HG02852 (cell line): ENCODE measurements around the gene PKHD1.
A peak's percentile ranks its signal among the peaks of the same experiment; 100 is the strongest.
"Not testable (repeated sequence)": the region's sequence is repeated elsewhere in the genome, so short reads cannot be mapped to it uniquely, and the experiment has no call there.

Experiments used
- ATAC-seq: cut with Tn5 transposase; IDR thresholded peaks from one replicate; pipeline ENCODE4 v1.9.1; 2021; ENCODE audit warnings: mild to moderate bottlenecking, moderate library complexity; ENCODE audit not compliant: unreplicated experiment

PKHD1 gene

DNA sequence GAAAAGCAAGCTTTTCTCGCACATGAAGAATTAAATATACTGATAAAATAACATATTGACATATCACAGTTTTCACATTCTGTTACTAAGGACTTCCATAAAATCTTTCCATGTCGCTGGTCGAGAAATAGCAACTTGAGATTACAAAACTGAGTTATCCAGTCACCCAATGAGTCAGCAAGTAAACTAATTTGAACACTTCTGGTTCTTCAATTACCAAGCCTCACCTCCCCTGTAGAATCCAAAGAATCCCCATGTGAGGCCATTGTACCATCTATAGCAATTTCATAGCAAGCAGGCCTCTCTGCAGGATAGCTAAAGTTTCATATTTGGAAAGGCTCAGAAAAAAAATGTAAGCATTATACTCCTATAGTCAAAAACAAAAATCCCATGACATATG, 87.3 kb downstream of the PKHD1 start:
- no peak for ATAC-seq

DNA sequence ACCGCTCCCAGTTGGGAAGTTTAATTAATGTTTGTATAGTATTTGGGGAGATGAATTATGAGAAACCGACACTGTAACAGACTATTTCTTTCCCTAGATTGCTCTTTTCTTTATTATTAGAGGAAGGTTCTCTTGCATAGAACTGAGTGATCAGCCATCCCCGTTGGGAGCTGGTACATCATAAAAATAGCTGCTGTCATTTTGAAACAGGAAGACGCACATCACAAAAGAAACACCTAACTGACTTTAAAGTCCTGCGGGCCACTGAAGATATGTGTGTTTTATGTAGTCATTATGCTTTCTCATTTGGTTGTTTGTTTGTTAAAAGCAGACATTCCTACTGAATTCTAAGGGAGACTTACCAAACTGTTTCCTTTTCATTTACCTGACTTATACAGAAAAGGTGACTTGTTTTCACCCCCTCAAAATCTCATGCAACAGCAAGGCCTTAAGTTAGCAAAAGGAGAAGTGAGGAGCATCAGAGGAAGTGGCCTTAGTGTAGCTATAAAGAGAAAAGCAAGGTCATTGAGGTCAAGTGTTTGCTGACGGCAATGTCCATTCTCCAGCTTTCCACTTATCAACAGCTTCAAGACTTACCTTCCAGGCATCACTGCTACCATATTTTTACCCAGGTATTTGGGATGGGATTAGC, 91.0 kb downstream of the PKHD1 start:
- ATAC-seq, result peak; percentile 95

DNA sequence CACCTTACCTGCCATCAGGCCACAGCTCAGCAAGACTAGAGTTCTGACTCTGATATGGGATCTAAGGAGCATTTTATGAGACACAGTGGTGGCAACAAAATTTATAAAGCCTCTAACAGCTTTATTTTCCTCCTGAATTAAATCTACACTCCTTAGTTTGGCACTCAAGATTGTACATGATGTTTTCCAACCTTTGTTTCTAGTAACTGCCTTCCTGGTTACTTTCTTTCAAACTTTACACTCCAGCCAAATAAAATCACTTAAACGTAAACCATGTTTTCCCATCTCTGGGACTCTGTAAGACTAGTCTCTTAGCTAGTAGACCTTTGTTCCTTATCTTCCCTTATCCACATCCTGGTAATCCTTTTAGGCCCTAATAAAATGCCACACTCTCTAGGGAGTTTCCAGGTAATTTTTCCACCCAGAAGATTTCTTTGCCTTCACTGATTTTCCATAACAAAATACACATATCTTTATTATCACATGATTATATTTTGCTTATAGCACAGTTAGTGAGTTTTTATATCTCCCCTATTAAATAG, 92.1 kb downstream of the PKHD1 start:
- no peak for ATAC-seq

DNA sequence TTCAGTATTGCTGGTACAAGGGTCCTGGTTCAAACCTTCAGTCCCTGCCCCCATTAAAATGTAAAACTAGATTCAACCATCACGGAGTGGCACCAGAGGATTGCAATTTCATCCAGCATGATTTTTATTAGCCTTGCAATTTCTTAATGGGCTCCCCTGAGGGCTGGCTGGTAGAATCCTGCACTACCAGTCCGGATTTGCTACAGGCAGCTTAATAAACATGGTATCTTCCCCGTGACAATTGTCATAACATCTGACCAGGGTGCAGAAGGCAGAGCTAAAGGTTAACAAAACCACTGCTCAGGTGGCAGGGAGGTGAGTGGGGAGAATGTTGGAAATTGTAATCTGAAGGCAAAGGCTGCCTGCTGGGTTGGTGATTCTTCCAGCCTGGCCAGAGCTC, 94.5 kb downstream of the PKHD1 start:
- no peak for ATAC-seq

DNA sequence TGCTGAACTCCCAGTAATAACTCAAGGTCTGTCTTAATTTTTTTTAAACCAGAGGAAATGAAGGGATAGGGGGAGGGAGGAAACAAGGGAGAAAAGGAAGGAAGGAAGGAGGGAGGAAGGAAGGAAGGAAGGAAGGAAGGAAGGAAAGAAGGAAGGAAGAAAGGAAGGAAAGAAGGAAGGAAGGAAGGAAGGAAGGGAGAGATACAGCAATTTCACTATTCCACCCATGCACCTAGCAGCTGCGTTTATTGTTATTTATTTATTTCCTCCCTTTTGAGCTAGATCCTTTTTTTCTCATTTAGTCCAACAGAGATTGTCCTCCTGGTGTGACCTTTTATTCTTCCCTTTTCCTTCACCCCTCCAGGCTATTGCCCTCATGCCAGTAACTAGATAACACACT, 97.6 kb downstream of the PKHD1 start:
- ATAC-seq, result no peak

DNA sequence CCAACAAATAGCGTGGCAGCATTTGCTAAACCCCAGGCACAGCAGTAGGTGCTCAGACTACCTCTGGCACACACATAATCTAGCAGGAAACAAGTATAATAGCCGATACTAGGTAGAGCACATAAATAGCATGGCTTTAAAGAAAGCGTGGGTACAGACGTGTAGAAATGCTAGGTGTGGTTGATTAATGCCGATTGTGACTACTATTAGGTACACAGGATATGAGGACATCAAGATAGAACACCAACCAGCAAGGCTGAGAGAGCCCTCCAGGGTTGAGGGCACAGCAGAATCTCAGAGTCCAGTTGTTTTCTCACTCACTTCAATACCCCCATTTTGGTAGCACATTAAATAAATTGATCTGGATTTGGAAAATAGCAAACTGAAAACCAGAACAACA, 100.5 kb downstream of the PKHD1 start:
- no peak for ATAC-seq

DNA sequence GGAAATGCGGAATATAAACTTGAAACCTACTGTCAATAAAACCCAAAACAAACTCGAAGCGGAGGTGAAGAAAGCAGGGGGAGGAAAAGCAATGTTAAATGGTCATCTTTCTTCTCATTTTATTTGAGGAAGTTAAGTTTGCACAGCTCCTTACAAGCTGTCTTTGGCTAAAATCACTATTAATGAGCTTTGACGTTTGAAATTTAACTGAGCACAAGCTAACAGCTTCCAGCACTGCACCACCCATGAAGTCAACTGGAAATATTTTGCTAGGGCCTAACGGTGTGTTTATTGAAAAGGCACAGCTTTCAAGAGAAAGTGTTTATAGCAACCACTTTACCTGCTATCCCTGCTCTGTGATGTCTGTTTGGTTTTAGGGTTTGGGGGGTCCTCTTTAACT, 103.8 kb downstream of the PKHD1 start:
- ATAC-seq, result no peak

DNA sequence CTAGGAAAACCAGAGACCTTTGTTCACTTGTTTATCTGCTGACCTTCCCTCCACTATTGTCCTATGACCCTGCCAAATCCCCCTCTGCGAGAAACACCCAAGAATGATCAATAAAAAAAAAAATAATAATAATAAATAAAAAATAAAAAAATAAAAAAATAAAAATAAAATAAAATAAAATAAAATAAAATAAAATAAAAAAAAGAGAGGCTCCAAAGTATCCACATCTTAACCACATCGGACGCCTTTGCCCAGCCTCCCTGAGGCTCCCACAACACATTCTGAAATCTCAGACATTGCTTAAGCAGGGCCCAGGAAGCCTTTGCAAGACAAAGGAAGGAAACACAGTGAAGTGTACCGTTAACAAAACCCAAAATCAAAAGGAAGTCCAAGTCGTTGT, 104.7 kb downstream of the PKHD1 start:
- ATAC-seq, result not testable (repeated sequence)

DNA sequence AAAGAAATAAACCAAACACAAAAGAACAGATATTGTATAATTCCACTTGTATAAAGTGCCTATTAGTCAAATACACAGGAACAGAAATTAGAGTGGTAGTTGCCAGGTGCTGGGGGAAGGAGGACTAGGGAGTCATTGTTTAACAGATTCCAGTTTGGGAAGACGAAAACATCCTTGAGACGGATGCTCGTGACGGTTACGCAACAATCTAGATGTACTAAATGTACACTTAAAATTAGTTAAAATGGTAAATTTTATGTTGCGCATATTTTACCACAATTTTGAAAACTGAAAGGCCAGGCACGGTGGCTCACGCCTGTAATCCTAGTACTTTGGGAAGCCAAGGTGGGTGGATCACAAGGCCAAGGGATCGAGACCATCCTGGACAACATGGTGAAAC, 111.0 kb downstream of the PKHD1 start:
- ATAC-seq, result no peak

DNA sequence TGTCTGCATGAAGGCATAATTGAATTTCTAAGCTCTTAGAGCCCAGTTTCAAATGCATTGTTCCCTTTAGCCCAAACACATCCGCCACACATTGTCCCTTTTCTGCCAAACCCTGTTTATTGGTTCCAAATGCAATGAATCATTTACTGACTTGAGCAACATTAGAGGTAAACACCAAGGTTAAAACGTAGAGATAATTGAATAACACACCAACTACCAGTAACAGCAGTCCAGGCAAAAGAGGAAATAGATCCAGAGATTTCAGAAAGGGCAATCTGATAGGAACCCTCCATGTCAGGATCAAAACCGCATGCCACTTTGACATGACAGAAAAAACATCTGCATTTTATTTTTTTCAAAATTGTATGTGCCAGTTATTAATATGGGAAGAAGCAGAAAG, 114.8 kb downstream of the PKHD1 start:
- ATAC-seq, result no peak

DNA sequence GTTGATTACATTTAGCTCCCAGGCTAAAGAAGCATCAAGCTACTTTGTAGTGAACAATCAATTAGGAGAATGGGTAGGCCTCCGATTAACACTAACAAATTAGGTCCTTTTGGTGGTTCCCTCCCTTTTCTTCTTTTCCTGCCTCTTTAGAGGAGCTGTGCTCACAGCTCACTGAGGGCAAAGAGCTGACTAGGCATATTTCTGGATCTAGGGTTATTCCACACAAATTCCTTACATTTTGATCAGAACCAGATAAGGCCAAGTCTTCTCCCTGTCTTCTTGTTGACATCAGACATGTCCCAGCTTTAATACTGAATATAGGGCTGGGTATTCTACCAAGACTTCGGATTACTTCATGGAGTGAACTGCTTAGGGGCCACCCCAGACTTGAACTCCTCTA, 119.1 kb downstream of the PKHD1 start:
- no peak for ATAC-seq

DNA sequence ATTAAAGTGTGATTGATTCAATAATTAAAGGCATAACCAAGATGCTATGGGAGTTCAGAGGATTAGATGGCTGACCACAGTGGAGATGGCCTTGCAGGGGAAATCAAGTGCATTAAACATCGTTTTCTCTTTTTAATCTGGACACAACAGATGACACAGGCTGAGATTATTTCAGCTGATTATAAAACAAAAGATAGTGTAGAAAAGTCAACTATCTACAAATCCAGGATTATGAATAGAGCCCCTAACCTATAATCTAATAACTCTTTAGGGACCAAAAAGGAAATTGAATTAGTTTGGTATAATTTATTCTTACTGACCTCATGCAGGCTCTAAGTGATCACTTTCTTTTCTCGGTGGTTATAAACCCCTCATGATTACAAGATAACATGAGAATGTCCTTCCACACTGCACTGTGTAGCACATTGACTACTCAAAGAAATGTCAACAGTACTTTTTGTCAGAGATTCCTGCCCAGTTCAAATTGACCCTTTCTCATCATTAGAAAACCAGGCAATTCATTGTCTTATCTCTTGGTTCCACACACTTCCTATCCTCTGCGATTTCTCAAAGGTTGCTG, 122.1 kb downstream of the PKHD1 start:
- no peak for ATAC-seq

DNA sequence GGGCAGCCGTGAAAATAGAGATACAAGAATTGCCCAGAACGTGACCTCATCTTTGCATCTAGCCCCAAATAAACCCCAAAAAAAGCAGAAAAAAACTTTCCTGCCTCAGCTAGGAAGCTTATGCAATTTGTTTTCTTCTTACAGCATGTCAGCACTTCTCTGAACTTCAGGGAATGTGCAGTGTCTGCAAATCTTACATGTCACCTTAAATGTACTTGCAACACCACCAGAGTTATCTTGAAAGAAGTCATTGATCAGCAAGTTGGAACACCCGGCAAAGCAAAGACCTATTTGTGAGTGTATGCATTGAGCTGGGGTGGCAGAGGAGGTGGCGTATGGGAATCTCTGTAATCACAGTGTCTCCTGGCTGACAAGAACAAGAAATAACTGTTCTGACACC, 123.4 kb downstream of the PKHD1 start:
- ATAC-seq, result no peak

DNA sequence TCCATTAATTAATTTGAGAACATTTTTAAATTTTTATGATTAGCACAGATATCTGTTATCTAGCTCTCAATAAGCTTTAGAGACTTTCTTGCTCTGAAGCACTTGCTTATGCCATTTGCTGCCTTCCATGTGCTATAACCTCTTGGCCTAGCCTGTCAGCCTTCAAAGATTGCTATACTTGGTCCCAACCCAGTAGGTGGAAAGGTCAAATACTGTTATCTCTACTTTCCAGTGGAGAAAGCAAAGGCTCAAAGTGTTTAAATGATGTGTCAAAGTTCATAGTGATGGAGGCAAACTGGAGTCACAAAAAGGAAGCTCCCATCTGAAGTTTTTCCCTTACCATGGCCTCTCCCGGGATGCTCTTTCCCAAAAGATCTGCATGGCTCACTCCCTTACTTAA, 125.1 kb downstream of the PKHD1 start:
- no peak for ATAC-seq

DNA sequence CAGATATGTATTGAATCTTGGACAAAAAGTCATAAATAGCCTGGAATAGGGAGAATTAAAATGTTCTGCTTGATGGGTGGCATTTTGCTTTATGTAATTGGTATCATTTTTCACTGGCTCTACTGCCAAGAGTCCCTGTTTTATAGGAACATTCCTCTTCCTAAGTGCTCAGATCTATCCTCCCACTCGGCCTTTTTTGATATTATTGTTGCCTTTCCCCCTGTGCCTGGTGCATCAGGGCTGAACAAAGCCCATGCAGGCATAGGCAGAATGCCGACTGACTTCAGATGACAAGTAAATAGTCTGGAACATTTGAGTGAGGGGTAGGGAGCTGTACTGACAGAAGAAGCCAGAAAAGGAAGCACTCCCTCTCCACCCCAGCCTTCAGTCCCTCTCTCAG, 127.0 kb downstream of the PKHD1 start:
- ATAC-seq, result no peak

DNA sequence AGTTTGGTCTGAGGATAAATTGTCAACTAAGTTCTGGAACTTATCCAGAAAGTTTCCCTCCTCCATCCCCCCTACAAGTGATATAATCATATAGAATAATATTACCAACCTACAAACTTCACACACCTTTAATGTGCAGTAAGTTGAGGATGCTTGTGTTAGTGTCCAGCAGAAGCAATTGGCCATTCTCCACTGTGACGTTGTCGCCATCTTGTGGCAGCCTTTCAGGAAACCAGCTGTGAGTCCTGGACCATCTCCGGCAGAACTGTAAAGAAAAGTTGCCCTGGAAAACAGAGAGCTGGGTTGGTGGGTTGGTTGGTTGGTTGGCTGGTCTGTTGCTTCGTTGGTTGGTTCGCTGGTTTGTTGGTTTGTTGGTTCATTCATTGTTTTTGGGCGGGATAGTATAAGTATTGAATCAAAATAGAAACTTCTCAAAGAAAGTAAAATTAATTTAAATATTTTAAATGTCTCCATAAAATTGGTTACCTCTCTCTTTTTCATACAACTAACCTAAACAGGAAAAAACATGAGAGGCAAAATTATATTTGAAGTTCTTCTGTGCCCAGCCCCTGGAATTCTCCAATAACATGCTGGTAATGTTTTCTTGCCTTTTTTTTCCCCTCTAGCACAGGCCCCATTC, 127.5 kb downstream of the PKHD1 start:
- peak; percentile 92 for ATAC-seq

DNA sequence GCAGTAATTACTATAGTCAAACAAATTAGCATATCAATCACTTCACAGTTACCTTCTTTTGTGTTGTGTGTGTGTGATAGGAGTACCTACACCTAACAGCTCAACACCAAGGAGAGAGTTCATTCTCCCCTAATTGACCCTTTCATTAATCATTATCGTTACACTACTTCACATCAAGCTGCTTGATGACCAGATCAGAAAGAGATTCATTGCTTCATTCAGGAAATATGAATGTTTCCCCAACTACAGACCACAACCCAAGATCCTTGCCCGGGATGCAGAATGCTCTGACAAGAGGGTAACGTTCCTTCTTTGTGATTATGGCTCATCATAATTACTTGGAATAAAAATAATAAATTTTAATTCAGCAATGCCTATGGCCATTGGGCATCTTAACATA, 132.7 kb downstream of the PKHD1 start:
- ATAC-seq, result no peak

DNA sequence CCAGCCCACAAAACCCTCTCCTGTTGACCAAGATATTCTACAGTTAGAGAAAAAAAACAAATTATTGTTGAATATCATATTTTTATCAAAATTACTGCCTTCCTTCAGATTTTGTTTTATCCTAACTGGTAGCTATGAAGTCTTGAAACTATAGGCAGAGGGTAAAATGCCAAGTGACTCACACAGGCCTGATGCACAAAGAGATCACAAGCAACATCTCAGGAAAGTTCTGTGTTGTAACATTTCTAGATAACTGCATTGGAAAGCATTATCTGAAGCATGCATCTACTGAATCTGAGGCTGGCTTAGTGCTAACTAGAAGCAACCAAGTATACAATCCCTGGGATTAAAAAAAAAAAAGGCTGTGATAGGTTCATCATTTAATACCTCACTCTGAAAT, 134.2 kb downstream of the PKHD1 start:
- ATAC-seq, result no peak

DNA sequence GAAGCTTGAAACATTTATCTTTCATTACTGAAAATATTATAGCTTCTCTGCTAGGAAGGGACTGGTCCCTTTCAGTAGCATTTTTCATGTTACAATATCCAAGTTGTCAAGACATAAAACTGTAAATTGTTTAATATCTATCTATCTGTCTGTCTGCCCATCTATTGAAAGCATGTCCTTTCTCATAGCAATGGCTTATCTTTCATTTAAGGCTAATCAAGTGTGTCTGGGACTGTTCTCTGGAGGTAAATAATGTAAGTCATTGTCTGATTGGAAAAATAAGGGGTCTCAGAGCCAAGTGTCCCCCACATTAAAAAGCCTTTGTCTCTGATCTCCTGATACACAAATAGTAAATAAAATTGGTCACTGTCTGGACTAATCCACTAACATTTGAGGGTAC, 135.5 kb downstream of the PKHD1 start:
- no peak for ATAC-seq

DNA sequence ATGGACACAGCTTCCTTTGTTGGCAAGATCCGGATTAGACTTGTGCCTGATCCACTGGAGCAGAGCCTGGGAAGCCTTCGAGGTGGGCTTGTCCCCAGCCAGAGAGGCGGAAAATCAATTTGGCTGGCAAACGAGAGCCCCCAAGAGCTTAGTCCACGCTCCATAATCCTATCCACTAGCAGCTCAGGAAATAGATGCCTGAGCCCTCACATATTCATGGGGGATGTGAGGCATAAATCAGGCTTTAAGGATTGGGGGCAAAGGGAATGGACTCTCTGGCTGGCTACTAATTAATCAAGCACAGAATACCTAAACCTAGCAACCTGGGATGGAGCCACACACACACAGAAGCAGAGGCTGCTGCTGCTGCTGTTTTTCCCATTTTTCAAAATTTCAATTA, 137.9 kb downstream of the PKHD1 start:
- ATAC-seq, result no peak

DNA sequence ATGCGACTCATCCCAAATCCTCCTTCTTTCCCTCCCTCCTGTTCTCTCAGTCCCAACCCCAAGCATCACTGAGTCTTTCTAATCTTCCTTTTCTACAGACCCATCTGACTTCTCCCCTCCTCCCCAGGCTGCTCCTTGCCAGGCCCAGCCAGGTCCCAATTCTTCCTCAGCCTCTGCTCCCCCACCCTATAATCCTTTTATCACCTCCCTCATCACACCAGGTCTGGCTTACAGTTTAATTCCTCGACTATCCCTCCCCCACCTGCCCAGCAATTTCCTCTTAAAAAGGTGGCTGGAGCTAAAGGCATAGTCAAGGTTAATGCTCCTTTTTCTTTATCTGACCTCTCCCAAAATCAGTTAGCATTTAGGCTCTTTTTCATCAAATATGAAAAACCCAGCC, 147.7 kb downstream of the PKHD1 start:
- ATAC-seq, result not testable (repeated sequence)

DNA sequence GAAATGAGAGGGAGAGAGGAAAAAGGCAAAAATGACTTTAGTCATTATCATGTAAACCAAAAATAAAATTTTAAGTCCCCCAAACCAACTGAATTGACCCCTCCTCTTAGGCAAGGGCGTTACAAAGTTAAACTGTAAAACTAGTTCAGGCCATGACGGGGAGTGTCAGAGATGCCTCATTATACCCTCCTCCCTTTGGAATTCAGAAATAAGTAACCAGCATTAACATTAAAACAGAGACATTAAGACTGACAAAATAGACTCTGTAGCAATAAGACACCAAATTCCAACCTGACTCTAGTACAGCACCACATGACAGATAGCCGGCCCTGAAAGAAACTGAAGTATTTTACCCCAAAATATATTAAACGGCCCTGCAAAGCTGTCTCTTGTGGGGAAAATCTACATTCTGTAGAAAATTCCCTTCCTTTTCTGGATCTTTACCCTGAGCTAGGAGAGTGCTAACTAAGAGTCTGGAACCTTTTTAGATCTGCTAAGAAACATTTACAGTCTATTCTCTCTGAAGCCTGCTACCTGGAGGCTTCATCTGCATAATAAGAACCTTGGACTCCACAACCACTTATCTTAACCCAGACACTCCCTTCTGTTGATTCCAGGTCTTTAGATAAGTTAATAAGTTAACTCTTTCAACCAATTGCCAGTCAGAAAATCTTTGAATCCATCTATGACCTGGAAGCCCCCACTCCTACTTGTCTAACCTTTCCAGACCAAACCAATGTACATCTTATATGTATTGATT, 150.7 kb downstream of the PKHD1 start:
- no peak for ATAC-seq
